CD14-positive monocyte (primary cell): Measurements from ENCODE around the gene ADRA2C. TPM values are rescaled to one million over a fixed set of nuclear protein-coding genes. Genes with fewer than 3 reads are reported as not detected.

Source experiments
- DNase-seq, 3 donors: peaks; one replicate each; pipeline ENCODE4 v3.0.0-alpha.2; 2011 to 2022
- H2AFZ ChIP-seq: 2 replicates; pipeline ENCODE4 v1.6.0; 2012; ENCODE audit warnings: mild to moderate bottlenecking, low read depth, low read length, inconsistent platforms; ENCODE audit not compliant: insufficient read depth, poor library complexity, severe bottlenecking
- H3K27ac ChIP-seq, 2 donors: 1 replicate in 1 of 2; 2 replicates in 1 of 2; pipeline ENCODE4 v1.5.1; 2012 to 2013; ENCODE audit warnings: low read length in 2 of 2, control low read depth in 1 of 2, inconsistent platforms in 1 of 2, low read depth in 1 of 2, mild to moderate bottlenecking in 1 of 2
- H3K27me3 ChIP-seq, 2 donors: one replicate each; pipeline versions ENCODE4 v1.6.0 to v1.6.1; 2011 to 2013; ENCODE audit warnings: low read length in 2 of 2; ENCODE audit not compliant: control insufficient read depth in 2 of 2, insufficient read depth in 2 of 2
- H3K36me3 ChIP-seq, 2 donors: replicated peaks in 1 of 2; 1 replicate in 1 of 2; 2 replicates in 1 of 2; pipeline versions ENCODE4 v1.5.1 to v1.6.1; 2012 to 2013; ENCODE audit warnings: low read length in 2 of 2, control low read depth in 1 of 2, inconsistent platforms in 1 of 2, mild to moderate bottlenecking in 1 of 2; ENCODE audit not compliant: insufficient read depth in 2 of 2, control insufficient read depth in 1 of 2
- H3K4me1 ChIP-seq, 2 donors: 1 replicate in 1 of 2; 2 replicates in 1 of 2; pipeline versions ENCODE4 v1.5.1 to v1.6.1; 2012 to 2013; ENCODE audit warnings: low read length in 2 of 2, control low read depth in 1 of 2, inconsistent platforms in 1 of 2, mild to moderate bottlenecking in 1 of 2, moderate library complexity in 1 of 2; ENCODE audit not compliant: insufficient read depth in 2 of 2, control insufficient read depth in 1 of 2
- H3K4me2 ChIP-seq: replicated peaks from 2 replicates; pipeline ENCODE3; 2012; ENCODE audit warnings: low read length, moderate library complexity, mild to moderate bottlenecking; ENCODE audit not compliant: poor library complexity, severe bottlenecking; ENCODE audit errors: extremely low read depth
- H3K4me3 ChIP-seq, 3 experiments: fragments of 200-600 bp in 1 of 3; sonication (generic) in 1 of 3; replicated peaks in 1 of 3; 1 replicate in 2 of 3; 2 replicates in 1 of 3; pipeline ENCODE4 v1.5.1; 2011 to 2013; ENCODE audit warnings: low read length in 3 of 3, mild to moderate bottlenecking in 3 of 3, control low read depth in 2 of 3, low read depth in 2 of 3, inconsistent platforms in 1 of 3, moderate library complexity in 1 of 3
- H3K79me2 ChIP-seq: 2 replicates; pipeline ENCODE4 v1.6.0; 2012; ENCODE audit warnings: mild to moderate bottlenecking, control low read depth, inconsistent platforms, low read length, moderate library complexity; ENCODE audit not compliant: insufficient read depth
- H3K9ac ChIP-seq: 2 replicates; pipeline ENCODE4 v1.6.0; 2017; ENCODE audit warnings: low read length, mild to moderate bottlenecking; ENCODE audit not compliant: insufficient read depth, poor library complexity, severe bottlenecking
- H3K9me3 ChIP-seq, 2 donors: replicated peaks in 1 of 2; 1 replicate in 1 of 2; 2 replicates in 1 of 2; pipeline versions ENCODE4 v1.5.1 to v1.6.1; 2012 to 2013; ENCODE audit warnings: low read length in 2 of 2, control low read depth in 1 of 2; ENCODE audit not compliant: control insufficient read depth in 1 of 2, insufficient read depth in 1 of 2
- H4K20me1 ChIP-seq: 2 replicates; pipeline ENCODE4 v1.6.0; 2012; ENCODE audit warnings: mild to moderate bottlenecking, low read length, control low read depth, moderate library complexity; ENCODE audit not compliant: insufficient read depth
- H3K27ac Mint-ChIP-seq, 7 donors: one replicate each; pipeline ENCODE4 v1.8.0; 2020; ENCODE audit warnings: mild to moderate bottlenecking in 7 of 7, mixed read lengths in 7 of 7, moderate library complexity in 6 of 7, inconsistent platforms in 2 of 7
- H3K27me3 Mint-ChIP-seq, 3 donors: one replicate each; pipeline ENCODE4 v1.8.0; 2021 to 2022; ENCODE audit warnings: low read depth in 3 of 3, mild to moderate bottlenecking in 3 of 3, mixed read lengths in 3 of 3, moderate library complexity in 3 of 3, inconsistent platforms in 1 of 3
- H3K36me3 Mint-ChIP-seq, 2 donors: one replicate each; pipeline ENCODE4 v1.8.0; 2020; ENCODE audit warnings: mixed read lengths in 2 of 2, inconsistent platforms in 1 of 2, mild to moderate bottlenecking in 1 of 2
- H3K4me1 Mint-ChIP-seq: one replicate; pipeline ENCODE4 v1.8.0; 2020; ENCODE audit warnings: mild to moderate bottlenecking, mixed read lengths
- H3K4me3 Mint-ChIP-seq, 2 donors: one replicate each; pipeline ENCODE4 v1.8.0; 2020; ENCODE audit warnings: mild to moderate bottlenecking in 2 of 2, mixed read lengths in 2 of 2, moderate library complexity in 1 of 2
- H3K9me3 Mint-ChIP-seq, 7 donors: one replicate each; pipeline ENCODE4 v1.8.0; 2020 to 2022; ENCODE audit warnings: mixed read lengths in 7 of 7, mild to moderate bottlenecking in 6 of 7, moderate library complexity in 6 of 7, inconsistent platforms in 2 of 7
- CTCF ChIP-seq: fragments of 200-600 bp; IDR thresholded peaks from one replicate; pipeline ENCODE4 v1.8.0; 2022; ENCODE audit warnings: antibody characterized with exemption, mild to moderate bottlenecking
- WGBS: methylation state at CpG from one replicate; pipeline ENCODE4 v1.1.5; 2013; ENCODE audit warnings: missing lambda C conversion rate; ENCODE audit not compliant: insufficient coverage; 5-methylcytosine and 5-hydroxymethylcytosine counted together
- intact Hi-C, 2 donors: fragments of 100-400 bp; cut with micrococcal nuclease; formaldehyde crosslinking; loops; one replicate each; pipeline versions ENCODE4 v1.15.0 to v1.15.1; 2023
- polyA plus RNA-seq, 3 donors: library from polyadenylated mRNA; depleted of rRNA in 1 of 3; unstranded in 2 of 3; stranded (reverse) in 1 of 3; fragments of 300-500 nt in 2 of 3; fragments of >200 nt in 1 of 3; fragmentation: Illumina TruSeq in 2 of 3; gene quantifications; 1 replicate in 2 of 3; 2 replicates in 1 of 3; pipeline ENCODE4 v1.2.3, GENCODE V29; 2012 to 2021

The ADRA2C gene
- polyA plus RNA-seq, 3 donors, result not detected

- Mint-ChIP-seq H3K27me3 (peaks cover 34 to 54% (median 47%) of the 10 kb centered on the region in 3 donors), H3K4me3 (peak overlapping the region in 1 of 2 donors; percentile 71), H3K9me3 (peaks cover 0 to 12% (median 6%) of the 10 kb centered on the region in 7 donors), H3K4me1 (peaks cover 4% of the 10 kb centered on the region), H3K27ac (no peak overlapping the region), H3K36me3 (peaks cover 0 to 4% of the 10 kb centered on the region in 2 donors)
- Histone ChIP-seq H3K79me2 (no peaks in the 10 kb centered on the region), H3K36me3 (no peaks in the 10 kb centered on the region), H3K9me3 (no peaks in the 10 kb centered on the region), H3K9ac (no peak overlapping the region), H3K27ac (no peak overlapping the region), H3K4me3 (no peak overlapping the region), H3K4me2 (no peak overlapping the region), H3K27me3 (peaks cover 2 to 43% of the 10 kb centered on the region in 2 donors), H4K20me1 (no peaks in the 10 kb centered on the region), H3K4me1 (no peaks in the 10 kb centered on the region), H2AFZ (no peak overlapping the region)
- intact Hi-C loops, result no loop called here
- WGBS, result 3% methylated on average over 101 of the region's 101 CpGs
- TF ChIP-seq CTCF, result no peak
- DNase-seq, result no peak
These were observed 732 bp upstream of the ADRA2C start for GRCh38 chr4:3765271-3766035.

- Histone ChIP-seq H3K79me2 (no peaks in the 10 kb centered on the region), H3K27me3 (peaks cover 2 to 43% of the 10 kb centered on the region in 2 donors), H3K4me3 (no peak overlapping the region), H3K9me3 (no peaks in the 10 kb centered on the region), H3K27ac (no peak overlapping the region), H3K4me1 (no peaks in the 10 kb centered on the region), H2AFZ (no peak overlapping the region), H3K4me2 (no peak overlapping the region), H4K20me1 (no peaks in the 10 kb centered on the region), H3K9ac (no peak overlapping the region), H3K36me3 (no peaks in the 10 kb centered on the region)
- no peak for DNase-seq
- peak overlapping the region in 1 of 2 donors; percentile 86 for H3K4me3 Mint-ChIP-seq
- no peak overlapping the region for H3K27ac Mint-ChIP-seq
- H3K9me3 Mint-ChIP-seq, result peaks cover 0 to 9% (median 6%) of the 10 kb centered on the region in 7 donors
- intact Hi-C loops, result no loop called here
- TF ChIP-seq CTCF, result no peak
- H3K36me3 Mint-ChIP-seq, result peaks cover 0 to 4% of the 10 kb centered on the region in 2 donors
- peaks cover 35 to 64% (median 51%) of the 10 kb centered on the region in 3 donors for H3K27me3 Mint-ChIP-seq
- 13% methylated on average over 101 of the region's 107 CpGs for WGBS
- H3K4me1 Mint-ChIP-seq, result peaks cover 4% of the 10 kb centered on the region
These were observed 792 bp downstream of the ADRA2C start for GRCh38 chr4:3766785-3767569.
